Transverse colon (tissue), 4 donors: ENCODE data around the gene SPDL1. TPM values are rescaled to one million over a fixed set of nuclear protein-coding genes. Genes with fewer than 3 reads are reported as not detected.

ENCODE experiments used
- DNase-seq: peaks from one replicate; pipeline ENCODE4 v3.0.0-alpha.2; 2019
- H3K27ac ChIP-seq, 4 donors: fragments of 200-600 bp; sonication (generic); 2 replicates each; pipeline ENCODE4 v1.5.1; 2016 to 2018; ENCODE audit warnings: inconsistent platforms in 4 of 4
- H3K27me3 ChIP-seq: fragments of 200-600 bp; sonication (generic); 2 replicates; pipeline ENCODE4 v1.5.1; 2017; ENCODE audit warnings: inconsistent platforms
- H3K36me3 ChIP-seq, 4 donors: fragments of 200-600 bp; sonication (generic); 2 replicates each; pipeline ENCODE4 v1.5.1; 2017 to 2019; ENCODE audit warnings: inconsistent platforms in 4 of 4
- H3K4me1 ChIP-seq, 4 donors: fragments of 200-600 bp; sonication (generic); 2 replicates each; pipeline ENCODE4 v1.5.1; 2017 to 2020; ENCODE audit warnings: inconsistent platforms in 4 of 4
- H3K4me3 ChIP-seq, 4 donors: fragments of 200-600 bp; sonication (generic); 1 replicate in 1 of 4; 2 replicates in 3 of 4; pipeline versions ENCODE4 v1.5.1 to v1.6.1; 2017 to 2019; ENCODE audit warnings: inconsistent platforms in 4 of 4
- H3K9me3 ChIP-seq, 2 donors: fragments of 200-600 bp; sonication (generic); 2 replicates each; pipeline ENCODE4 v1.5.1; 2017 to 2019; ENCODE audit warnings: inconsistent platforms in 2 of 2
- EP300 ChIP-seq: sonication (generic); formaldehyde crosslinking; IDR thresholded peaks from one replicate; pipeline ENCODE4 v1.6.1; 2017; ENCODE audit warnings: antibody characterized with exemption, low read depth
- POLR2A ChIP-seq: fragments of 450-650 bp; IDR thresholded peaks from one replicate; pipeline ENCODE4 v1.6.1; 2016; ENCODE audit warnings: antibody characterized with exemption, mild to moderate bottlenecking, moderate library complexity
- POLR2AphosphoS5 ChIP-seq, 3 donors: sonication (generic); formaldehyde crosslinking; IDR thresholded peaks; one replicate each; pipeline ENCODE4 v1.6.1; 2016; ENCODE audit warnings: antibody characterized with exemption in 3 of 3
- WGBS, 2 donors: methylation state at CpG; one replicate each; pipeline ENCODE4 v1.1.5; 2018; ENCODE audit warnings: low coverage in 1 of 2; 5-methylcytosine and 5-hydroxymethylcytosine counted together
- in situ Hi-C, 4 donors: fragments of 200-750 bp; cut with MboI; loops; one replicate each; pipeline versions ENCODE4 v1.15.0 to v1.15.1; 2017; ENCODE audit warnings: low sequenced_read_pairs in 3 of 4, low pct_ligation_motif_present in 1 of 4, low pct_unique_long_range_greater_than_20kb in 1 of 4
- intact Hi-C: fragments of 100-400 bp; cut with DNase I; formaldehyde crosslinking; loops from one replicate; pipeline ENCODE4 v1.15.1; 2023; ENCODE audit warnings: low total_unique reads
- total RNA-seq, 4 donors: library from RNA; depleted of rRNA; stranded (reverse); fragments of >200 nt; gene quantifications; one replicate each; pipeline ENCODE4 v1.1.0, GENCODE V29; 2016
- TF ChIP-seq, protein P1 (sequence below), 5 experiments: fragments of 200-600 bp in 3 of 5; fragments of 450-650 bp in 2 of 5; sonication (generic) in 3 of 5; IDR thresholded peaks; 1 replicate in 2 of 5; 2 replicates in 3 of 5; pipeline ENCODE4 v1.5.1; 2016 to 2017; ENCODE audit warnings: antibody characterized with exemption in 5 of 5, inconsistent platforms in 3 of 5, mild to moderate bottlenecking in 2 of 5, moderate library complexity in 1 of 5

The SPDL1 gene
- total RNA-seq, 4 donors from 2014 or later = 1.5 to 23.7 (median 8.8) TPM

DNA sequence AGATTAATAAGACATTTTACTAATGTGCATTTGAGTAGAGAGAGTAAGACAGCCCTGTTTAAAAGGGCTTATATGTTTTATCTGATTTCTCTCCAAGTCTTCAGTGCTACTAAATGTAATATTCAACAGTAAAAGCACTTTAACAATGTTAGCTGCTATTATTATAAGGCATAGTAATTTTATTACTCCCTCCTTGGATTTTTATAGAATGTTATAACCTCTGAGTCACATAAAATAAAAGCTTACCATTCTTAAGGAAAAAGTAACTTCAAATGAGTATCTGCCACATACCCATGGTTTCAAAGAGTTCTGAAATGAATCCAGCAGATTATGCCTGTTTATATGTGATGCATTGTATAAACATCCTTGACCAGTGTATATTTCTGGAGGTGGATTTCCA lies 19.0 kb downstream of the SPDL1 start:
- Histone ChIP-seq H3K27me3 (no peaks in the 10 kb centered on the region), H3K36me3 (peaks cover 0 to 24% (median 5%) of the 10 kb centered on the region in 4 donors), H3K27ac (no peak overlapping the region), H3K4me1 (no peaks in the 10 kb centered on the region), H3K4me3 (no peak overlapping the region), H3K9me3 (no peaks in the 10 kb centered on the region)
- in situ Hi-C loops = no loop called here
- no peak for DNase-seq
- intact Hi-C loops = no loop called here
- TF ChIP-seq EP300 (no peak), POLR2A (no peak), POLR2AphosphoS5 (IDR thresholded peaks at IDR 0.05) (no peak)
- TF ChIP-seq, protein P1, sequence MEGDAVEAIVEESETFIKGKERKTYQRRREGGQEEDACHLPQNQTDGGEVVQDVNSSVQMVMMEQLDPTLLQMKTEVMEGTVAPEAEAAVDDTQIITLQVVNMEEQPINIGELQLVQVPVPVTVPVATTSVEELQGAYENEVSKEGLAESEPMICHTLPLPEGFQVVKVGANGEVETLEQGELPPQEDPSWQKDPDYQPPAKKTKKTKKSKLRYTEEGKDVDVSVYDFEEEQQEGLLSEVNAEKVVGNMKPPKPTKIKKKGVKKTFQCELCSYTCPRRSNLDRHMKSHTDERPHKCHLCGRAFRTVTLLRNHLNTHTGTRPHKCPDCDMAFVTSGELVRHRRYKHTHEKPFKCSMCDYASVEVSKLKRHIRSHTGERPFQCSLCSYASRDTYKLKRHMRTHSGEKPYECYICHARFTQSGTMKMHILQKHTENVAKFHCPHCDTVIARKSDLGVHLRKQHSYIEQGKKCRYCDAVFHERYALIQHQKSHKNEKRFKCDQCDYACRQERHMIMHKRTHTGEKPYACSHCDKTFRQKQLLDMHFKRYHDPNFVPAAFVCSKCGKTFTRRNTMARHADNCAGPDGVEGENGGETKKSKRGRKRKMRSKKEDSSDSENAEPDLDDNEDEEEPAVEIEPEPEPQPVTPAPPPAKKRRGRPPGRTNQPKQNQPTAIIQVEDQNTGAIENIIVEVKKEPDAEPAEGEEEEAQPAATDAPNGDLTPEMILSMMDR (IDR thresholded peaks at IDR 0.05) = no peak

DNA sequence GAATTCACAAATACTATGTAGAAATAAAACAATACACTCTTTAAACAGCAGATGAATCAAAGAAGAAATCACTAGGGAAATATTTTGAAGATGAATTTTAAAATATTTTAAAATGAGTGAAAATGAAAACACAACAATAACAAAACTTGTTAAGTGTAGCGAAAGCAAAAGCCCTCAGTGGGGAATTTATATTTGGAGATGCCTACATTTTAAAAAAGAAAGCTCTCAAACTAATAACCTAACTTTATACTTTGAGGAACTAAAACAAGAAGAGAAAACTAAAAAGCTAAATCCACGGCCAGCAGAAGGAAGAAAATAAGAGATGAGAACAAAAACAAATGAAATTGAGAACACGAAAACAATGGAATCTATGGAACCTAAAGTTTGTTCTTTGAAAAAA lies 22.7 kb downstream of the SPDL1 start:
- Histone ChIP-seq H3K36me3 (peaks cover 0 to 10% (median 5%) of the 10 kb centered on the region in 4 donors), H3K9me3 (peaks cover 0 to 5% of the 10 kb centered on the region in 2 donors), H3K4me1 (no peaks in the 10 kb centered on the region), H3K27ac (no peak overlapping the region), H3K4me3 (no peak overlapping the region), H3K27me3 (no peaks in the 10 kb centered on the region)
- intact Hi-C loops (no loop called here), in situ Hi-C loops (no loop called here)
- 85% methylated on average over 3 of the region's 3 CpGs for WGBS, 2 donors
- no peak for TF ChIP-seq POLR2AphosphoS5 (IDR thresholded peaks at IDR 0.05)
- TF ChIP-seq, protein P1 (IDR thresholded peaks at IDR 0.05) = no peak
- no peak for TF ChIP-seq POLR2A
- TF ChIP-seq EP300 = no peak
- no peak for DNase-seq

DNA sequence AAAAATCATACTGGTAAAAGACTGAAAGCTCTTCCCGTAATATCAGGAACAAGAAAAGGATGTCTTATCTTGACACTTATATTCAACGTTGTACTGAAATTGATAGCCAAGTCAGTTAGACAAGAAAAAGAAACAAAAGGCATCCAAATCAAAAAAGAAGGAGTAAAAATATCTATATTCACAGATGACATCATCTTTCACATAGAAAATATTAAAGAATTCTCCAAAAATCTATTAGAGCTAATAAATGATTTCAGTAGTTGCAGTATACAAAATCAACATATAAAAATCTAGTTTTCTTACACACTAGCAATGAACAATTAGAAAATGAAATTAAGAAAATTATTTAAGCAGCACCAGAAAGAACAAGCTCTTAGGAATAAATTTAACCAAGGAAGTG lies 24.3 kb downstream of the SPDL1 start:
- TF ChIP-seq POLR2AphosphoS5 (IDR thresholded peaks at IDR 0.05) (no peak), EP300 (no peak), POLR2A (no peak)
- TF ChIP-seq, protein P1 (IDR thresholded peaks at IDR 0.05) = no peak
- in situ Hi-C loops = no loop called here
- Histone ChIP-seq H3K9me3 (peaks cover 0 to 5% of the 10 kb centered on the region in 2 donors), H3K36me3 (no peaks in the 10 kb centered on the region), H3K27ac (no peak overlapping the region), H3K4me1 (no peaks in the 10 kb centered on the region), H3K4me3 (no peak overlapping the region), H3K27me3 (no peaks in the 10 kb centered on the region)
- no peak for DNase-seq
- intact Hi-C loops = no loop called here
- 82 to 91% methylated on average over 2 of the region's 2 CpGs for WGBS, 2 donors

DNA sequence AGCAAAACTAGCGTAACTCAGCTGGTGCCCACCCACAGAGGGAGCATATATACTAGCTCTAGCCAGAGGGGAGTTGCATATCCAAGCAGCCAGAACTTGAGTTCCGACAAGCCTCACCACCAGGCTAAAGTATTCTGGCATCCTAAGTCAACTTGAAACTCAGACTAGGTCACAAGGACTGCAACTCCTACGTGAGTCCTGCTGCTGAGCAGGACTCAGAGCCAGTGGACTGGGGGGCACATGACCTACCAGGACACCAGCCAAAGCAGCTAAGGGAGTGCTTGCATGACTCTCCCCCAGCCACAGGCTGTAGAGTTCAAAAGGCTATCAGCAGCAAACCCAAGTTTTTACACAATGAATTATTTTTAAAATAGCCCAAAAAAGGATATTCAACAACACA lies 26.1 kb downstream of the SPDL1 start:
- no peak for DNase-seq
- in situ Hi-C loops (no loop called here), intact Hi-C loops (no loop called here)
- no peak overlapping the region for H3K27ac ChIP-seq
- 76% methylated on average over 3 of the region's 3 CpGs; no CpG with 5 or more reads in 1 of the 2 donors for WGBS, 2 donors
- no peaks in the 10 kb centered on the region for H3K36me3 ChIP-seq
- TF ChIP-seq, protein P1 (IDR thresholded peaks at IDR 0.05) = no peak
- no peak for TF ChIP-seq POLR2AphosphoS5 (IDR thresholded peaks at IDR 0.05)
- no peaks in the 10 kb centered on the region for H3K4me1 ChIP-seq
- H3K9me3 ChIP-seq = peaks cover 0 to 5% of the 10 kb centered on the region in 2 donors
- no peaks in the 10 kb centered on the region for H3K27me3 ChIP-seq
- H3K4me3 ChIP-seq = no peak overlapping the region
